Measurements from ENCODE around the gene DFFB. TPM values are rescaled to one million over a fixed set of nuclear protein-coding genes. Genes with fewer than 3 reads are reported as not detected.

DFFB gene
- total RNA-seq, 1 donor from 2014 or later: 10.6 TPM

- ATAC-seq (no peak), DNase-seq (peak; percentile 15)
- no peaks in the 10 kb centered on the region for H3K4me1 ChIP-seq
- no peaks in the 10 kb centered on the region for H3K9me3 ChIP-seq
- intact Hi-C loops (cut with DNase I): no loop called here
- no peak overlapping the region for H3K27ac ChIP-seq
- H3K27me3 ChIP-seq (ENCODE audit: low read depth): no peaks in the 10 kb centered on the region
- no peak overlapping the region for H3K4me3 ChIP-seq
- peaks cover 31% of the 10 kb centered on the region for H3K36me3 ChIP-seq
- TF ChIP-seq, protein P1, sequence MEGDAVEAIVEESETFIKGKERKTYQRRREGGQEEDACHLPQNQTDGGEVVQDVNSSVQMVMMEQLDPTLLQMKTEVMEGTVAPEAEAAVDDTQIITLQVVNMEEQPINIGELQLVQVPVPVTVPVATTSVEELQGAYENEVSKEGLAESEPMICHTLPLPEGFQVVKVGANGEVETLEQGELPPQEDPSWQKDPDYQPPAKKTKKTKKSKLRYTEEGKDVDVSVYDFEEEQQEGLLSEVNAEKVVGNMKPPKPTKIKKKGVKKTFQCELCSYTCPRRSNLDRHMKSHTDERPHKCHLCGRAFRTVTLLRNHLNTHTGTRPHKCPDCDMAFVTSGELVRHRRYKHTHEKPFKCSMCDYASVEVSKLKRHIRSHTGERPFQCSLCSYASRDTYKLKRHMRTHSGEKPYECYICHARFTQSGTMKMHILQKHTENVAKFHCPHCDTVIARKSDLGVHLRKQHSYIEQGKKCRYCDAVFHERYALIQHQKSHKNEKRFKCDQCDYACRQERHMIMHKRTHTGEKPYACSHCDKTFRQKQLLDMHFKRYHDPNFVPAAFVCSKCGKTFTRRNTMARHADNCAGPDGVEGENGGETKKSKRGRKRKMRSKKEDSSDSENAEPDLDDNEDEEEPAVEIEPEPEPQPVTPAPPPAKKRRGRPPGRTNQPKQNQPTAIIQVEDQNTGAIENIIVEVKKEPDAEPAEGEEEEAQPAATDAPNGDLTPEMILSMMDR (IDR thresholded peaks at IDR 0.05): no peak
Measured at GRCh38 chr1:3814065-3814464, 43.2 kb upstream of the DFFB start.

- no peak for ATAC-seq
- H3K4me3 ChIP-seq: no peak overlapping the region
- no peaks in the 10 kb centered on the region for H3K27me3 ChIP-seq (ENCODE audit: low read depth)
- peaks cover 40% of the 10 kb centered on the region for H3K36me3 ChIP-seq
- TF ChIP-seq, protein P1 (IDR thresholded peaks at IDR 0.05): no peak
- no peaks in the 10 kb centered on the region for H3K4me1 ChIP-seq
- no peaks in the 10 kb centered on the region for H3K9me3 ChIP-seq
- DNase-seq: peak; percentile 33
- H3K27ac ChIP-seq: no peak overlapping the region
- intact Hi-C loops (cut with DNase I): no loop called here
Measured at GRCh38 chr1:3814771-3815561, 42.3 kb upstream of the DFFB start.

- DNase-seq (peak; percentile 42), ATAC-seq (no peak)
- no peak overlapping the region for H3K27ac ChIP-seq
- H3K36me3 ChIP-seq: peaks cover 56% of the 10 kb centered on the region
- no peaks in the 10 kb centered on the region for H3K27me3 ChIP-seq (ENCODE audit: low read depth)
- no peaks in the 10 kb centered on the region for H3K9me3 ChIP-seq
- H3K4me3 ChIP-seq: no peak overlapping the region
- TF ChIP-seq, protein P1 (IDR thresholded peaks at IDR 0.05): no peak
- intact Hi-C loops (cut with DNase I): no loop called here
- H3K4me1 ChIP-seq: no peaks in the 10 kb centered on the region
Measured at GRCh38 chr1:3816331-3817137, 40.7 kb upstream of the DFFB start.

- Histone ChIP-seq H3K27me3 (ENCODE audit: low read depth) (no peaks in the 10 kb centered on the region), H3K4me1 (no peaks in the 10 kb centered on the region), H3K27ac (no peak overlapping the region), H3K36me3 (peaks cover 63% of the 10 kb centered on the region), H3K9me3 (no peaks in the 10 kb centered on the region), H3K4me3 (no peak overlapping the region)
- ATAC-seq: no peak
- TF ChIP-seq, protein P1 (IDR thresholded peaks at IDR 0.05): no peak
- intact Hi-C loops (cut with DNase I): no loop called here
- peak; percentile 31 for DNase-seq
Measured at GRCh38 chr1:3817138-3817740, 40.0 kb upstream of the DFFB start.

DNA sequence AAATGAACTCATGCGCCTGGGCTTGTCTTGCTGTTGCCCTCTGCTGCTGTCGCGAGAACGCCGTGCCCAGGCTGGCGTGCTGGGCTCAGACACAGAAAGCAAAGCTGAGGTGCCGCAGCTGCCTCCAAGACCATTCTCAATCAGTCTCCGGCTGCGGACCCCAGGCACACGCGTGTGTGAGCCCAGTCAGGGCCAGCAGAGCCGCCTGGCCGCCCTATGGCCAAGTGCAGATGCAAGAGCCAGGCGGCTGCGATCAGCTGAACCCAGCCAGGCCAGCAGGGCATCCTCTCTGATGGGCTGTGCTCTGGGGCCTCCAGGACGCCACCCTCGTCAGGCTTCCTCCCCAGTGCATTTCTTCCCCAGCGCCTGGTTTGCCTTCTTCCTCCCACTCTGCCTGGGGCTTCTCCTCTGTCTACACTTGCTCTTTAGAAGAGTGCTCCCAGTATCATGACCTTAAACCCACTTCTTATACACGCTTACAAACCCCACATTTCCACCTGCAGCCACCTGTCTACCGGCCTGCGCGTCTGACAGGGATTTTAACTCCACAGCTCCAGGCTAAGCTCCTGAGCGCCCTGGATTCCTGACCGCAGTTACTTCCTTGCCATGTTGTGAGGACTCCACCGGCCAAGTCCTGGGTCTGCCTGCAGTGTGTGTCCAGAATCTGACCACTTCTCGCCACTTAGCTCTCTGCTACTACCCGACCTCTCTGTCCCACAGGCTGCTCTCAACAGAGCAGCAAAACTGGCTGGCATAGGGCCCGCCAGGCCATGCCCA lies 39.3 kb upstream of the DFFB start:
- peaks cover 71% of the 10 kb centered on the region for H3K36me3 ChIP-seq
- no peaks in the 10 kb centered on the region for H3K9me3 ChIP-seq
- DNase-seq (peak; percentile 38), ATAC-seq (peak in 1 of 2 donors; percentile 11)
- no peak overlapping the region for H3K4me3 ChIP-seq
- H3K4me1 ChIP-seq: no peaks in the 10 kb centered on the region
- TF ChIP-seq, protein P1 (IDR thresholded peaks at IDR 0.05): no peak
- no peaks in the 10 kb centered on the region for H3K27me3 ChIP-seq (ENCODE audit: low read depth)
- intact Hi-C loops (cut with DNase I): no loop called here
- no peak overlapping the region for H3K27ac ChIP-seq
